Sigmoid colon (tissue), 7 donors: Measurements from ENCODE around the gene TEX38. TPM values are rescaled to one million over a fixed set of nuclear protein-coding genes. Genes with fewer than 3 reads are reported as not detected.
A peak's percentile ranks its signal among the peaks of the same experiment; 100 is the strongest.

ENCODE experiments used
- DNase-seq: peaks from one replicate; pipeline ENCODE4 v3.0.0-alpha.2; 2019
- H3K27ac ChIP-seq, 4 donors: fragments of 200-600 bp; sonication (generic); one replicate each; pipeline ENCODE4 v1.5.1; 2016 to 2019; ENCODE audit warnings: mild to moderate bottlenecking in 1 of 4
- H3K27me3 ChIP-seq, 3 donors: fragments of 200-600 bp; sonication (generic); one replicate each; pipeline ENCODE4 v1.5.1; 2019; ENCODE audit warnings: mild to moderate bottlenecking in 1 of 3
- H3K36me3 ChIP-seq, 4 donors: fragments of 200-600 bp; sonication (generic); one replicate each; pipeline ENCODE4 v1.5.1; 2016 to 2019
- H3K4me1 ChIP-seq, 4 donors: fragments of 200-600 bp; sonication (generic); one replicate each; pipeline ENCODE4 v1.5.1; 2017 to 2019
- H3K4me3 ChIP-seq, 4 donors: fragments of 200-600 bp; sonication (generic); one replicate each; pipeline ENCODE4 v1.5.1; 2017 to 2019; ENCODE audit warnings: mild to moderate bottlenecking in 2 of 4, moderate library complexity in 1 of 4
- H3K9me3 ChIP-seq, 4 donors: fragments of 200-600 bp in 3 of 4; sonication (generic) in 3 of 4; one replicate each; pipeline versions ENCODE4 v1.5.1 to v1.6.1; 2013 to 2019
- EP300 ChIP-seq, 4 donors: sonication (generic); formaldehyde crosslinking; IDR thresholded peaks; one replicate each; pipeline ENCODE4 v1.6.1; 2017; ENCODE audit warnings: antibody characterized with exemption in 4 of 4
- POLR2A ChIP-seq, 2 donors: fragments of 450-650 bp; IDR thresholded peaks; one replicate each; pipeline ENCODE4 v1.6.1; 2016; ENCODE audit warnings: antibody characterized with exemption in 2 of 2, mild to moderate bottlenecking in 2 of 2, moderate library complexity in 2 of 2
- POLR2AphosphoS5 ChIP-seq, 4 donors: sonication (generic); formaldehyde crosslinking; IDR thresholded peaks; one replicate each; pipeline ENCODE4 v1.6.1; 2017; ENCODE audit warnings: antibody characterized with exemption in 4 of 4
- WGBS, 2 donors: extraction: QIAGEN DNeasy Blood & Tissue Kit; methylation state at CpG; one replicate each; pipeline ENCODE4 v1.1.7; 2013; 5-methylcytosine and 5-hydroxymethylcytosine counted together
- intact Hi-C: fragments of 100-400 bp; cut with DNase I; formaldehyde crosslinking; loops from one replicate; pipeline ENCODE4 v1.15.1; 2023
- polyA plus RNA-seq, 3 donors: library from polyadenylated mRNA; stranded (reverse); fragments of 200-250 nt; gene quantifications; one replicate each; pipeline ENCODE4 v1.2.3, GENCODE V29; 2013
- total RNA-seq, 4 donors: library from RNA; depleted of rRNA; stranded (reverse); fragments of >200 nt; gene quantifications; one replicate each; pipeline ENCODE4 v1.1.0, GENCODE V29; 2016
- TF ChIP-seq, protein P1 (sequence below), 4 experiments: fragments of 450-650 bp in 3 of 4; fragments of 200-600 bp in 1 of 4; IDR thresholded peaks; one replicate each; pipeline ENCODE4 v1.5.1; 2016 to 2019; ENCODE audit warnings: antibody characterized with exemption in 4 of 4, mild to moderate bottlenecking in 3 of 4, moderate library complexity in 2 of 4
- donor health status: healthy with polysubstance abuse.
- donor health status: Bipolar disorder and iron deficiency.
- donor health status: healthy.

TEX38 gene
- total and polyA plus RNA-seq, 7 donors = 0.16 TPM; not detected in 6

GRCh38 chr1:46687093-46687659 lies 15.5 kb downstream of the TEX38 start:
- TF ChIP-seq, protein P1, sequence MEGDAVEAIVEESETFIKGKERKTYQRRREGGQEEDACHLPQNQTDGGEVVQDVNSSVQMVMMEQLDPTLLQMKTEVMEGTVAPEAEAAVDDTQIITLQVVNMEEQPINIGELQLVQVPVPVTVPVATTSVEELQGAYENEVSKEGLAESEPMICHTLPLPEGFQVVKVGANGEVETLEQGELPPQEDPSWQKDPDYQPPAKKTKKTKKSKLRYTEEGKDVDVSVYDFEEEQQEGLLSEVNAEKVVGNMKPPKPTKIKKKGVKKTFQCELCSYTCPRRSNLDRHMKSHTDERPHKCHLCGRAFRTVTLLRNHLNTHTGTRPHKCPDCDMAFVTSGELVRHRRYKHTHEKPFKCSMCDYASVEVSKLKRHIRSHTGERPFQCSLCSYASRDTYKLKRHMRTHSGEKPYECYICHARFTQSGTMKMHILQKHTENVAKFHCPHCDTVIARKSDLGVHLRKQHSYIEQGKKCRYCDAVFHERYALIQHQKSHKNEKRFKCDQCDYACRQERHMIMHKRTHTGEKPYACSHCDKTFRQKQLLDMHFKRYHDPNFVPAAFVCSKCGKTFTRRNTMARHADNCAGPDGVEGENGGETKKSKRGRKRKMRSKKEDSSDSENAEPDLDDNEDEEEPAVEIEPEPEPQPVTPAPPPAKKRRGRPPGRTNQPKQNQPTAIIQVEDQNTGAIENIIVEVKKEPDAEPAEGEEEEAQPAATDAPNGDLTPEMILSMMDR (IDR thresholded peaks at IDR 0.05) = no peak
- TF ChIP-seq POLR2AphosphoS5 (IDR thresholded peaks at IDR 0.05) = peak; percentile 6 to 48 (median 10)
- intact Hi-C loops = loop anchor here (2.0 kb wide), 1 partner anchor 18 kb away; the partner anchor contains the start of gene ATPAF1
- peak; percentile 92 for DNase-seq
- peaks cover 9 to 85% (median 41%) of the 10 kb centered on the region in 4 donors for H3K36me3 ChIP-seq
- WGBS, 2 donors = 16 to 43% methylated on average over 2 of the region's 2 CpGs
- H3K4me1 ChIP-seq = peaks cover 0 to 35% (median 23%) of the 10 kb centered on the region in 4 donors
- no peak overlapping the region for H3K4me3 ChIP-seq
- no peaks in the 10 kb centered on the region for H3K27me3 ChIP-seq
- H3K9me3 ChIP-seq = no peaks in the 10 kb centered on the region
- peak overlapping the region; percentile 2 to 65 (median 56) for H3K27ac ChIP-seq

- TF ChIP-seq POLR2AphosphoS5 (IDR thresholded peaks at IDR 0.05) = no peak
- no peak for TF ChIP-seq POLR2A (IDR thresholded peaks at IDR 0.05)
- TF ChIP-seq, protein P1 (IDR thresholded peaks at IDR 0.05) = no peak
- TF ChIP-seq EP300 (IDR thresholded peaks at IDR 0.05) = no peak
- WGBS, 2 donors = 59 to 69% methylated on average over 9 of the region's 9 CpGs
- peaks cover 9 to 77% (median 35%) of the 10 kb centered on the region in 4 donors for H3K36me3 ChIP-seq
- H3K9me3 ChIP-seq = no peaks in the 10 kb centered on the region
- no peak for DNase-seq
- peaks cover 0 to 44% (median 32%) of the 10 kb centered on the region in 4 donors for H3K4me1 ChIP-seq
- intact Hi-C loops = loop anchor here (2.0 kb wide), 1 partner anchor 19 kb away; the partner anchor contains the start of gene ATPAF1
- peak overlapping the region in 3 of 4 donors; percentile 49 to 65 (median 64) for H3K27ac ChIP-seq
- no peak overlapping the region for H3K4me3 ChIP-seq
- no peaks in the 10 kb centered on the region for H3K27me3 ChIP-seq
Observed at GRCh38 chr1:46687921-46688509, 16.4 kb downstream of the TEX38 start.

GRCh38 chr1:46689356-46689755 lies 17.7 kb downstream of the TEX38 start:
- Histone ChIP-seq H3K4me1 (peaks cover 0 to 50% (median 37%) of the 10 kb centered on the region in 4 donors), H3K27ac (no peak overlapping the region), H3K9me3 (no peaks in the 10 kb centered on the region), H3K27me3 (no peaks in the 10 kb centered on the region), H3K4me3 (no peak overlapping the region), H3K36me3 (peaks cover 0 to 63% (median 25%) of the 10 kb centered on the region in 4 donors)
- DNase-seq = no peak
- WGBS, 2 donors = 39 to 56% methylated on average over 2 of the region's 2 CpGs
- TF ChIP-seq, protein P1 (IDR thresholded peaks at IDR 0.05) = no peak
- TF ChIP-seq EP300 (IDR thresholded peaks at IDR 0.05) = no peak
- no peak for TF ChIP-seq POLR2A (IDR thresholded peaks at IDR 0.05)
- no peak for TF ChIP-seq POLR2AphosphoS5 (IDR thresholded peaks at IDR 0.05)
- intact Hi-C loops = no loop called here

- Histone ChIP-seq H3K27me3 (no peaks in the 10 kb centered on the region), H3K4me3 (no peak overlapping the region), H3K4me1 (peaks cover 0 to 50% (median 37%) of the 10 kb centered on the region in 4 donors), H3K9me3 (no peaks in the 10 kb centered on the region), H3K36me3 (peaks cover 0 to 58% (median 20%) of the 10 kb centered on the region in 4 donors), H3K27ac (no peak overlapping the region)
- WGBS, 2 donors = 79 to 89% methylated on average over 1 of the region's 1 CpG
- no peak for DNase-seq
- intact Hi-C loops = no loop called here
- TF ChIP-seq, protein P1 (IDR thresholded peaks at IDR 0.05) = no peak
- TF ChIP-seq POLR2AphosphoS5 (IDR thresholded peaks at IDR 0.05) = no peak
- TF ChIP-seq EP300 (IDR thresholded peaks at IDR 0.05) = no peak
- no peak for TF ChIP-seq POLR2A (IDR thresholded peaks at IDR 0.05)
Observed at GRCh38 chr1:46689897-46690296, 18.2 kb downstream of the TEX38 start.
